ENCODE measurements around the gene PSG4.
"Not testable (repeated sequence)": the region's sequence is repeated elsewhere in the genome, so short reads cannot be mapped to it uniquely, and the experiment has no call there.

DNA sequence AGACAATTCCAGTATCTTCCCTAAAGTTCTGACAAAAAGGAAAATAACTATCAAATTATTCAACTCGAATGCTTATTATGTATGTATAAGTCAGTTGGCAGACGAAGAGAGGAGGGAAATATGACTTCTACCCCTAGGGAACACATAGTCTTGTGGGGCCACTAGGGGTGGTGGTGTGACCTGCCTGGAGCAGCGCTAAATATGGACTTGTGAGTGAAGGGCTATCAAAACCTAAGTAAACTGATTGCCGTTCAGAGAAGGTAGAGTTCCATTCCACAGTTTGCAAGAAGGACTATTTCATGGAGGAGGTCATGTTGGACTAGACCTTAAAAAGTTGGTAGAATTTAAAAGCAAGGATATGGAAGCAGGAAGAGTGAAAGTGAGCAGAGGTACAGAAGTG, 32.8 kb upstream of the PSG4 start:
- TF ChIP-seq, protein P1, sequence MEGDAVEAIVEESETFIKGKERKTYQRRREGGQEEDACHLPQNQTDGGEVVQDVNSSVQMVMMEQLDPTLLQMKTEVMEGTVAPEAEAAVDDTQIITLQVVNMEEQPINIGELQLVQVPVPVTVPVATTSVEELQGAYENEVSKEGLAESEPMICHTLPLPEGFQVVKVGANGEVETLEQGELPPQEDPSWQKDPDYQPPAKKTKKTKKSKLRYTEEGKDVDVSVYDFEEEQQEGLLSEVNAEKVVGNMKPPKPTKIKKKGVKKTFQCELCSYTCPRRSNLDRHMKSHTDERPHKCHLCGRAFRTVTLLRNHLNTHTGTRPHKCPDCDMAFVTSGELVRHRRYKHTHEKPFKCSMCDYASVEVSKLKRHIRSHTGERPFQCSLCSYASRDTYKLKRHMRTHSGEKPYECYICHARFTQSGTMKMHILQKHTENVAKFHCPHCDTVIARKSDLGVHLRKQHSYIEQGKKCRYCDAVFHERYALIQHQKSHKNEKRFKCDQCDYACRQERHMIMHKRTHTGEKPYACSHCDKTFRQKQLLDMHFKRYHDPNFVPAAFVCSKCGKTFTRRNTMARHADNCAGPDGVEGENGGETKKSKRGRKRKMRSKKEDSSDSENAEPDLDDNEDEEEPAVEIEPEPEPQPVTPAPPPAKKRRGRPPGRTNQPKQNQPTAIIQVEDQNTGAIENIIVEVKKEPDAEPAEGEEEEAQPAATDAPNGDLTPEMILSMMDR (IDR thresholded peaks at IDR 0.05), result not testable (repeated sequence)
- TF ChIP-seq POLR2A (IDR thresholded peaks at IDR 0.05), result not testable (repeated sequence)
